22Rv1 (cell line): ENCODE data around the gene MBOAT2.

Experiments
- H3K27ac ChIP-seq: fragments of 450-650 bp; 2 replicates; pipeline ENCODE4 v1.5.1; 2017
- CTCF ChIP-seq: fragments of 450-650 bp; IDR thresholded peaks from 2 replicates; pipeline ENCODE4 v1.5.1; 2017; ENCODE audit warnings: mild to moderate bottlenecking
- ZFX ChIP-seq: fragments of 450-650 bp; IDR thresholded peaks from 2 replicates; pipeline ENCODE4 v1.6.1; 2017; ENCODE audit warnings: antibody characterized with exemption, borderline replicate concordance

Gene MBOAT2

DNA sequence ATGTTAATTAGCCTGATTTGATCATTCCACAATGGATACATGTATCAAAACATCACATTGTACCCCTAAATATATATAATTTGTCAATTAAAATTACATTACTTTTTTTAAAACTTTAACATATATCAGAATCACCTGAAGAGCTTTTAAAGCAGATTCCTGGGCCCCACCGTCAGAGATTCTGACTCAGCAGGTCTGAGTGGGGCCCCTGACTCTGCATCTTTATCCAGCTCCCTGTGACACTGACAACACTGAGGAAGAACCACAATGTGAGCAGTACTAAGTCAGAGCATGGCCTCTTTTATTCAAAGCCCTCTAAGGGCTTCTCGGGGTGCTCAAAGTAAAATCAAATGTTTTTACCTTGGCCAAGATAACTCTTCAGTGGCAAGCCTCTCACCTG is 175.8 kb downstream of the MBOAT2 start:
- no peak overlapping the region for H3K27ac ChIP-seq

GRCh38 chr2:8822218-8822617 is 181.3 kb downstream of the MBOAT2 start:
- TF ChIP-seq CTCF, result no peak
- no peak for TF ChIP-seq ZFX
- no peak overlapping the region for H3K27ac ChIP-seq

More for the DNA sequence above, 175.8 kb downstream of the MBOAT2 start:
- TF ChIP-seq CTCF, result no peak
- TF ChIP-seq ZFX, result no peak

- no peak for TF ChIP-seq ZFX
- TF ChIP-seq CTCF, result no peak
- no peak overlapping the region for H3K27ac ChIP-seq
These were observed 181.9 kb downstream of the MBOAT2 start for GRCh38 chr2:8821276-8822217.

DNA sequence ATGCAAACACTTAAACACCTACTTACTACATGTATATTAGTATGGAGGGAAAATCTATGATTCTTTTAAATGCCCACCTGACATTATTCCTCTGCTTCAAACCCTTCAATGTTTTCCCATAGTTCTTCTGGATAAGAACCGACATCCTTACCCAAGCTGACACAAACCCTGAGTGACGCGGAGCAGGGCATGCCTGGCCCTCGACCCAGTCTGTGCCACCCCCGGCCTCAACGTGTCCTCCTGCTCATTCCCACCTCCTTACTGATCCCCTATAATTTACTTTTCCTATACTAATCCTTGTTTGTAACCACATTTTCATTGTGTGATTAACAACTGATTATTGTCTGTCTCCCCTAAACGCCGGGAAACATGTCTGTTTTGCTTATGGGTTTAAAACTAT is 183.5 kb downstream of the MBOAT2 start:
- TF ChIP-seq CTCF (no peak), ZFX (no peak)
- H3K27ac ChIP-seq, result no peak overlapping the region

GRCh38 chr2:8819194-8819593 is 184.3 kb downstream of the MBOAT2 start:
- H3K27ac ChIP-seq, result no peak overlapping the region
- no peak for TF ChIP-seq ZFX
- no peak for TF ChIP-seq CTCF

- no peak for TF ChIP-seq ZFX
- no peak for TF ChIP-seq CTCF
- no peak overlapping the region for H3K27ac ChIP-seq
These were observed 186.3 kb downstream of the MBOAT2 start for GRCh38 chr2:8817221-8817620.
